ENCODE results near the gene KDR.

The KDR gene

GRCh38 chr4:55029821-55030503, 95.4 kb downstream of the KDR start:
- DNase-seq (ENCODE audit: low read depth, low spot score) = no peak

DNA sequence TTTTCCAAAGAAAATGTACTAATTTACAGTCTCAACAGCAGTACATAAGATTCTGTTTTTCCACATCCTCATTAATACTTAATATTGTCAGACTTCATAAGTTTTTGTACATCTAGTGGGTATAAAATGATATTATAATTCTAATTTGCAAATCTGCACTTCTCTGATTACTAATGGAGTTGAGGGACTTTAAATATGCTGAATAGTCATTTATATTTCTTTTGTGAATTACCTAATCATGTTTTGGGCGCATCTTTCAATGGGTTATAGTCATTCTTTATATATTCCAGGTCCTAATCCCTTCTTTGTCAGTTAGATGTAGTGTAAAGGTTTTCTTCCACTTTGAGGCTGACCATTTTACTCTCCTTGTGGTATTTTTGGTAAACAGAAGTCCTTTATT, 96.1 kb downstream of the KDR start:
- DNase-seq (ENCODE audit: low read depth, low spot score) = no peak
